Ishikawa (cell line): Measurements from ENCODE around the gene TMOD4.

Experiments used
- CEBPB ChIP-seq: IDR thresholded peaks from 2 replicates; pipeline ENCODE4 v1.6.1; 2012
- CREB1 ChIP-seq: IDR thresholded peaks from 2 replicates; pipeline ENCODE4 v1.6.1; 2012; ENCODE audit warnings: low read depth
- EGR1 ChIP-seq: IDR thresholded peaks from 2 replicates; pipeline ENCODE4 v1.6.1; 2012
- EP300 ChIP-seq: IDR thresholded peaks from 2 replicates; pipeline ENCODE4 v1.6.1; 2012; ENCODE audit warnings: borderline replicate concordance
- FOXM1 ChIP-seq: IDR thresholded peaks from 2 replicates; pipeline ENCODE4 v1.6.1; 2012; ENCODE audit warnings: low read depth, borderline replicate concordance
- NFIC ChIP-seq: IDR thresholded peaks from 2 replicates; pipeline ENCODE4 v1.6.1; 2012
- RAD21 ChIP-seq: IDR thresholded peaks from 2 replicates; pipeline ENCODE4 v1.6.1; 2012; ENCODE audit warnings: low read depth
- TAF1 ChIP-seq: IDR thresholded peaks from 2 replicates; pipeline ENCODE4 v1.6.1; 2012; ENCODE audit warnings: low read depth, mild to moderate bottlenecking
- TCF12 ChIP-seq: IDR thresholded peaks from 2 replicates; pipeline ENCODE4 v1.6.1; 2012; ENCODE audit warnings: low read depth
- TEAD4 ChIP-seq: IDR thresholded peaks from 2 replicates; pipeline ENCODE4 v1.6.1; 2012
- YY1 ChIP-seq: IDR thresholded peaks from 2 replicates; pipeline ENCODE4 v1.6.1; 2012; ENCODE audit warnings: low read depth
- ZBTB7A ChIP-seq: IDR thresholded peaks from 2 replicates; pipeline ENCODE4 v1.6.1; 2012; ENCODE audit warnings: low read depth
- TF ChIP-seq, protein P1 (sequence below): IDR thresholded peaks from 2 replicates; pipeline ENCODE4 v1.6.1; 2012
- TF ChIP-seq, protein P2 (sequence below): IDR thresholded peaks from 2 replicates; pipeline ENCODE4 v1.6.1; 2012; ENCODE audit warnings: low read depth, mild to moderate bottlenecking
- TF ChIP-seq, protein P3 (sequence below): IDR thresholded peaks from 2 replicates; pipeline ENCODE4 v1.6.1; 2012

Gene TMOD4

DNA sequence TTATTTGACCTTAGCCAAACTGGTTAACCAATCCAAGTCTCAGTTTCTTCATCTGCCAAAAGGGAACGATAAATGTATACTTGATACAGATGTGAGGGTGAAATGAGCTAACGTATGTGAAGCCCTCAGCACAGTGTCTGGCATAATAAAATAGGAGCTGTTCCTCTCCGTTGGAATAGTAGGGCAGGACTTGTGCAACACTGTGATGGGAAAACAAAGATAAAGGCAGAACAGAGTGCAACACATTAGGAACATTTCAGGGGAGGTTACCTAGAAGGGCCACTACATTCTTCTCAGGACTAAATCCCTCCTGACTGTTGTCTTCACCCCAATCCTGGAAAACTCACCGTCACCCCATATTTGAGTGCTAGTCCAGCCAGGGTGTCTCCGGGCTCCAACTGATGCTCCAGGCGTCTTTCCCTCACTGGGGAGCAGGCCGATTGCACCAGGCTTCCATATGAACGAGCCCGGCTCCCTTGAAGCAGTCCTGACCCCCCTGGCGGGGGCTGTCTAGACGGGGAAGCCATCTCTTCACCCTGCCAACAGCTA lies 11.0 kb downstream of the TMOD4 start:
- TF ChIP-seq, protein P1, sequence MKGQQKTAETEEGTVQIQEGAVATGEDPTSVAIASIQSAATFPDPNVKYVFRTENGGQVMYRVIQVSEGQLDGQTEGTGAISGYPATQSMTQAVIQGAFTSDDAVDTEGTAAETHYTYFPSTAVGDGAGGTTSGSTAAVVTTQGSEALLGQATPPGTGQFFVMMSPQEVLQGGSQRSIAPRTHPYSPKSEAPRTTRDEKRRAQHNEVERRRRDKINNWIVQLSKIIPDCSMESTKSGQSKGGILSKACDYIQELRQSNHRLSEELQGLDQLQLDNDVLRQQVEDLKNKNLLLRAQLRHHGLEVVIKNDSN: no peak
- no peak for TF ChIP-seq TCF12
- TF ChIP-seq RAD21: no peak
- no peak for TF ChIP-seq FOXM1
- TF ChIP-seq CEBPB: no peak
- no peak for TF ChIP-seq NFIC
- TF ChIP-seq, protein P2, sequence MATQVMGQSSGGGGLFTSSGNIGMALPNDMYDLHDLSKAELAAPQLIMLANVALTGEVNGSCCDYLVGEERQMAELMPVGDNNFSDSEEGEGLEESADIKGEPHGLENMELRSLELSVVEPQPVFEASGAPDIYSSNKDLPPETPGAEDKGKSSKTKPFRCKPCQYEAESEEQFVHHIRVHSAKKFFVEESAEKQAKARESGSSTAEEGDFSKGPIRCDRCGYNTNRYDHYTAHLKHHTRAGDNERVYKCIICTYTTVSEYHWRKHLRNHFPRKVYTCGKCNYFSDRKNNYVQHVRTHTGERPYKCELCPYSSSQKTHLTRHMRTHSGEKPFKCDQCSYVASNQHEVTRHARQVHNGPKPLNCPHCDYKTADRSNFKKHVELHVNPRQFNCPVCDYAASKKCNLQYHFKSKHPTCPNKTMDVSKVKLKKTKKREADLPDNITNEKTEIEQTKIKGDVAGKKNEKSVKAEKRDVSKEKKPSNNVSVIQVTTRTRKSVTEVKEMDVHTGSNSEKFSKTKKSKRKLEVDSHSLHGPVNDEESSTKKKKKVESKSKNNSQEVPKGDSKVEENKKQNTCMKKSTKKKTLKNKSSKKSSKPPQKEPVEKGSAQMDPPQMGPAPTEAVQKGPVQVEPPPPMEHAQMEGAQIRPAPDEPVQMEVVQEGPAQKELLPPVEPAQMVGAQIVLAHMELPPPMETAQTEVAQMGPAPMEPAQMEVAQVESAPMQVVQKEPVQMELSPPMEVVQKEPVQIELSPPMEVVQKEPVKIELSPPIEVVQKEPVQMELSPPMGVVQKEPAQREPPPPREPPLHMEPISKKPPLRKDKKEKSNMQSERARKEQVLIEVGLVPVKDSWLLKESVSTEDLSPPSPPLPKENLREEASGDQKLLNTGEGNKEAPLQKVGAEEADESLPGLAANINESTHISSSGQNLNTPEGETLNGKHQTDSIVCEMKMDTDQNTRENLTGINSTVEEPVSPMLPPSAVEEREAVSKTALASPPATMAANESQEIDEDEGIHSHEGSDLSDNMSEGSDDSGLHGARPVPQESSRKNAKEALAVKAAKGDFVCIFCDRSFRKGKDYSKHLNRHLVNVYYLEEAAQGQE: no peak

DNA sequence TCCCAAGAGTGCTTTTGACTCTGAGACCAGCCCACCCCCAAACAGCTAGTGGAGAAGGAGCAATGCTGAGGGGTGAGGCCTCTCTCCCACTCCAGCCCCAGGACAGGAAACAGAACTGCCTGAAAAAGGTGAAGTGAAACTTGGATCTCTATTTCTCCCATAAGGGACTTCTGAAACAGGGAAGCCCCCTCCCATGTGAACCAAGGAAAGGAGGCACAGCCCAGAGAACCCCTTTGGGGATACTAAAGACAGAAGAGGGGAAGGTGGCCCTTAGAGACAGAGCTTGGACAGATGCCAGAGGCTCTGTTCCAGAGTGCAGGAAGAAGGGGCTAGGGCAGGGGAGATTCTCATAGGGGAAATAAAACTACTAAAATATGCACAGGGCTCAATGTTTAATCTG lies 16.4 kb downstream of the TMOD4 start:
- no peak for TF ChIP-seq EP300
- no peak for TF ChIP-seq CREB1
- no peak for TF ChIP-seq TCF12
- TF ChIP-seq TAF1: no peak
- no peak for TF ChIP-seq YY1
- TF ChIP-seq FOXM1: no peak
- TF ChIP-seq, protein P2: no peak
- no peak for TF ChIP-seq RAD21
- TF ChIP-seq, protein P3, sequence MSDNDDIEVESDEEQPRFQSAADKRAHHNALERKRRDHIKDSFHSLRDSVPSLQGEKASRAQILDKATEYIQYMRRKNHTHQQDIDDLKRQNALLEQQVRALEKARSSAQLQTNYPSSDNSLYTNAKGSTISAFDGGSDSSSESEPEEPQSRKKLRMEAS: no peak

DNA sequence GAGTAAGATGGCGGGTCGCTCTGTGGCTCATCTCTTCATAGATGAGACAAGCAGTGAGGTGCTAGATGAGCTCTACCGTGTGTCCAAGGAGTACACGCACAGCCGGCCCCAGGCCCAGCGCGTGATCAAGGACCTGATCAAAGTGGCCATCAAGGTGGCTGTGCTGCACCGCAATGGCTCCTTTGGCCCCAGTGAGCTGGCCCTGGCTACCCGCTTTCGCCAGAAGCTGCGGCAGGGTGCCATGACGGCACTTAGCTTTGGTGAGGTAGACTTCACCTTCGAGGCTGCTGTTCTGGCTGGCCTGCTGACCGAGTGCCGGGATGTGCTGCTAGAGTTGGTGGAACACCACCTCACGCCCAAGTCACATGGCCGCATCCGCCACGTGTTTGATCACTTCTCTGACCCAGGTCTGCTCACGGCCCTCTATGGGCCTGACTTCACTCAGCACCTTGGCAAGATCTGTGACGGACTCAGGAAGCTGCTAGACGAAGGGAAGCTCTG lies 17.0 kb downstream of the TMOD4 start:
- TF ChIP-seq EGR1: no peak
- no peak for TF ChIP-seq CEBPB
- TF ChIP-seq TAF1: no peak
- TF ChIP-seq, protein P3: no peak
- no peak for TF ChIP-seq ZBTB7A
- TF ChIP-seq NFIC: no peak
- TF ChIP-seq, protein P1: no peak
- no peak for TF ChIP-seq EP300
- no peak for TF ChIP-seq YY1
- no peak for TF ChIP-seq TCF12
- no peak for TF ChIP-seq TEAD4
- TF ChIP-seq CREB1: no peak
- TF ChIP-seq RAD21: no peak

DNA sequence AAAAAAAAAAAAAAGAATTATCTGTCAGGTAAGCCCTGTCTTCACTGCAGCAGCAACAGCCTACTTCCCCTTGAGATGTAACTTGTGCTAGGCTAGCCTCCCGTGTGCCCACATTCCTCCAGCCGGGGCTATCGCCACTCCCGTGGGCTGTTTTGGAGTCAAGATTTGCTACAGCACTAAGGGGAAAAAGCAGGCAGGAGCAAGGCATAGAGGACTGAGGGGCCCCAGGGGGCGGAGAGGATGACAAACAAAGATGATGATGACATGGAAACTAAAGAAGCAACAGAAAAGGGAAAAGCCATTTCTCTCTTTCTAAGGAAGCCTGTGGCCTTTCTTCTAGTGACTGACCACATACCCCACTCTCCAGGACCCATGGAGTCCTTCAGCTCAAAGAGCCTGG lies 17.5 kb downstream of the TMOD4 start:
- TF ChIP-seq RAD21: no peak
- no peak for TF ChIP-seq TEAD4
- TF ChIP-seq YY1: no peak
- no peak for TF ChIP-seq EP300

DNA sequence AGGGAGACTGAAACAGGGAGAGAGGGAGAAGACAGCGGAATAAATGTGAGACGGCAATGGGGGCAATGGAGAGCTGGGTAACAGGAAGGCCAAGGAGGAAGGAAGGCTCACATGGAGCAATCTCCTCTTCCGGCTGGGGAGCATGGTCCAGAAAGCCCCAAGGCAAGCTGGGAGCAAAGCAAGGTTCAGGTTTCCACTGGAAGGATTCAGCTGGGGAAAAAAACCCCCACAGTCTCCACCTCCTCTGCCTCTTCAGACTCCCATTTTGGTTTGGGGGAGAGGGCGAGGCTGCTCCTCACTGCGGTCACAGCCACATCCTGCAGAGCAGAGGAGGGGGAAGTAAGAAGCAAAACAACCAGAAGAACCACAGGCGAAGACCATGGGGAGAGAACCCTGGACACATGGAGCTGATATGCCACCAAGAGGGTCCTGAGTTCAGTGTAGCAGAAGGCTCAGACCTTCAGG lies 18.7 kb downstream of the TMOD4 start:
- TF ChIP-seq, protein P3: no peak

DNA sequence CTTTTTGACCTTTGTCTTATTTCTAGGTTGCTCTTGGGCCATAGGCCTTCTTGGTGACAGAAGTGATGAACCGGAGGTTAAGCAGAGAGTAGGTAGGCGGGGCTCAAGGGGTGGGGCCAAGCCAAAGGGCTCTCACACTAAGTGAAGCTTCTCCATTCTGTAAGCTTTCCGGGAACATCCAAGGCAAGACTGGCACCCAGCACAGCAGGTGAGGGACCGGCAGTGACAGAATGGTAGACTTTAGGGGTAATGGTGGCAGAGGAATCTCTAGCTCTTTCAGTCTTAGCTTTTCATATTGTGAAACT lies 19.3 kb downstream of the TMOD4 start, which contains the start of gene TNFAIP8L2:
TNFAIP8L2 (plus strand) TSS at position 135 of the 305 bp plus-strand sequence. CDS start 2,049 bp downstream, outside the sequence.
- no peak for TF ChIP-seq TAF1
- no peak for TF ChIP-seq EP300
- TF ChIP-seq NFIC: no peak
- TF ChIP-seq FOXM1: no peak

DNA sequence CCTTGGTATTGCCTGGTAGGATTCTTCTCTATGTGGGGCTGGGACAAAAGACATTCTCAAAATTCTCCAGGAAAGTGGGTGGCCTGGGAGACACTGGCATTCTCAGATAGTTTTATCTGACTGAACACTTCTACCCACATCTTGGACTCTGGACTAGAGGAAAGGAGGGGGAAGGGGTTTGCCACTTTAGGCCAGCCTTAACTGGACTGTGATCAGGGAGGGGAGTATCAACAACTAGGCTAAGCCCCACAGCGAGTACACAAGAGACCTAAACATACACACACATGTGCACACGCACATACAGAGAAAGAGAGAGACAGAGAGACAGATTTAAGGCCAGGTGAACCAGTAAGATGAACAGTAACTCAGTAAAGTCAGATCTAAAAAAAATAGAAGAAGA lies 28.1 kb downstream of the TMOD4 start:
- no peak for TF ChIP-seq TCF12
- TF ChIP-seq, protein P3: no peak
